NT2/D1 (cell line): Measurements from ENCODE around the gene LRRC45.

Source experiments
- SUZ12 ChIP-seq: IDR thresholded peaks from 2 replicates; pipeline ENCODE4 v1.6.1; 2011; ENCODE audit not compliant: insufficient read length, insufficient read depth; ENCODE audit errors: extremely low read depth
- YY1 ChIP-seq: IDR thresholded peaks from 2 replicates; pipeline ENCODE4 v1.6.1; 2011; ENCODE audit not compliant: insufficient read length, insufficient read depth
- ZNF274 ChIP-seq: IDR thresholded peaks from 2 replicates; pipeline ENCODE4 v1.6.1; 2011; ENCODE audit warnings: mild to moderate bottlenecking, low read depth, low read length

DNA sequence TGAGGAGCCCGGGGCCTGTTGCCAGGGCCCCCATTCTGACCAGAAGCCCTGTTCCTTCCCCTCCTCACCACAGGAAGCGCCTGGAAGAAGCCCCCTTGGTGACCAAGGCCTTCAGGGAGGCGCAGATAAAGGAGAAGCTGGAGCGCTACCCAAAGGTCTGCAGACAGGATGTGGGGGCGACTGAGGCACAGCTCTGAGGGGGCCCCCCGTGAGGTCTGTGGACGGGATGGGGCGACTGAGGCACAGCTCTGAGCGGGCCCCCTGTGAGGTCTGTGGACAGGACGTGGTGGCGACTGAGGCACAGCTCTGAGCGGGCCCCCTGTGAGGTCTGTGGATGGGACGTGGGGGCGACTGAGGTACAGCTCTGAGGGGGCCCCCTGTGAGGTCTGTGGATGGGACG lies 13.7 kb upstream of the LRRC45 start:
- TF ChIP-seq YY1, result no peak
- TF ChIP-seq ZNF274, result no peak
- TF ChIP-seq SUZ12, result no peak
